Heart left ventricle (tissue), 16 donors: Measurements from ENCODE around the gene SLC7A9. TPM values are rescaled to one million over a fixed set of nuclear protein-coding genes. Genes with fewer than 3 reads are reported as not detected.

Source experiments
- ATAC-seq, 4 donors: fragments of 200-7000 bp; cut with Tn5 transposase; one replicate each; pipeline ENCODE4 v1.9.1; 2020 to 2022; ENCODE audit warnings: moderate library complexity in 4 of 4, mild to moderate bottlenecking in 3 of 4, moderate number of reproducible peaks in 1 of 4
- DNase-seq, 5 donors: peaks; one replicate each; pipeline ENCODE4 v3.0.0-alpha.2; 2020
- H3K27ac ChIP-seq, 12 donors: fragments of 200-600 bp; sonication (generic) in 4 of 12; one replicate each; pipeline versions ENCODE4 v1.5.0 to v1.8.0; 2016 to 2022; ENCODE audit warnings: mild to moderate bottlenecking in 2 of 12
- H3K27me3 ChIP-seq, 9 donors: fragments of 200-600 bp; sonication (generic) in 2 of 9; one replicate each; pipeline versions ENCODE4 v1.5.1 to v1.8.0; 2016 to 2022; ENCODE audit warnings: mild to moderate bottlenecking in 3 of 9
- H3K36me3 ChIP-seq, 9 donors: fragments of 200-600 bp; sonication (generic) in 2 of 9; one replicate each; pipeline versions ENCODE4 v1.5.0 to v1.8.0; 2018 to 2022; ENCODE audit warnings: mild to moderate bottlenecking in 2 of 9
- H3K4me1 ChIP-seq, 12 donors: fragments of 200-600 bp; sonication (generic) in 4 of 12; one replicate each; pipeline versions ENCODE4 v1.5.0 to v1.8.0; 2016 to 2022; ENCODE audit warnings: mild to moderate bottlenecking in 3 of 12
- H3K4me3 ChIP-seq, 12 donors: fragments of 200-600 bp; sonication (generic) in 4 of 12; one replicate each; pipeline versions ENCODE4 v1.5.0 to v1.8.0; 2017 to 2022; ENCODE audit warnings: mild to moderate bottlenecking in 9 of 12, moderate library complexity in 4 of 12
- H3K9me3 ChIP-seq, 12 donors: fragments of 200-600 bp; sonication (generic) in 4 of 12; one replicate each; pipeline versions ENCODE4 v1.5.0 to v1.8.0; 2016 to 2022; ENCODE audit warnings: mild to moderate bottlenecking in 1 of 12
- CTCF ChIP-seq, 12 donors: fragments of 200-600 bp; sonication (generic) in 4 of 12; IDR thresholded peaks; one replicate each; pipeline versions ENCODE4 v1.5.0 to v1.8.0; 2018 to 2022; ENCODE audit warnings: antibody characterized with exemption in 12 of 12, mild to moderate bottlenecking in 5 of 12
- POLR2A ChIP-seq, 2 donors: fragments of 450-650 bp; IDR thresholded peaks; one replicate each; pipeline ENCODE4 v1.6.1; 2017; ENCODE audit warnings: antibody characterized with exemption in 2 of 2, mild to moderate bottlenecking in 2 of 2, moderate library complexity in 2 of 2
- WGBS, 4 donors: extraction: QIAGEN DNeasy Blood & Tissue Kit in 2 of 4; methylation state at CpG; one replicate each; pipeline versions ENCODE4 v1.1.5 to v1.1.7; 2013 to 2018; 5-methylcytosine and 5-hydroxymethylcytosine counted together
- intact Hi-C, 10 donors: fragments of 100-400 bp; cut with DNase I; formaldehyde crosslinking; loops; one replicate each; pipeline versions ENCODE4 v1.11.1 to v1.14.2; 2022
- polyA plus RNA-seq, 2 donors: library from polyadenylated mRNA; stranded (reverse); fragments of 200-250 nt; gene quantifications; one replicate each; pipeline ENCODE4 v1.2.3, GENCODE V29; 2013
- total RNA-seq, 9 donors: library from RNA; depleted of rRNA in 2 of 9; stranded (reverse); fragments of >200 nt in 2 of 9; fragmentation: NEBNext Ultra II Directional in 3 of 9; extraction: Animal tissue kit (Norgen Biotek cat#: 25700) in 3 of 9; gene quantifications; one replicate each; pipeline versions ENCODE4 v1.1.0 to v1.2.4, GENCODE V29; 2016 to 2023
- donor health status: ischemic (EF 13 %, LVEDD 7.1; RV severe dilation, severe dysfunction).
- donor health status: healthy with polysubstance abuse.
- donor health status: DM: no; HTN: yes; CAD: no.
- donor health status: DM: no; HTN: no; CAD: no.
- donor health status: ischemic (EF 25% LVEDD 6.9; RV normal size, moderate dysfunction).
- donor health status: ischemic (EF 25% LVEDD 5.7; RV mildly dilated, moderate dysfunction).
- donor health status: healthy.
- donor health status: DM: yes; HTN: yes; CAD: no.
- donor health status: ischemic (EF 35%, LVEDD 5.7; RV mildly dilated, moderate dysfunction).
- donor health status: nonischemic (EF 11% LVEDD 7.7; RV severe dilation, severe dysfunction).
- donor health status: DM: yes; HTN: yes; CAD: no.
- donor health status: PGD.
- donor health status: ischemic (EF 29% LVEDD 5.4; RV normal size, mild dysfunction).
- donor health status: nonischemic (EF 23%, LVEDD 6.1; RV moderate dilation, normal function).

SLC7A9 gene
- total and polyA plus RNA-seq, 11 donors, result 0.07 TPM; not detected in 10

- no peak for DNase-seq
- no peaks in the 10 kb centered on the region for H3K9me3 ChIP-seq
- peaks cover 3 to 79% (median 49%) of the 10 kb centered on the region in 9 donors for H3K36me3 ChIP-seq
- ATAC-seq, result no peak
- intact Hi-C loops, result no loop called here
- WGBS, 4 donors, result 87 to 97% (median 94%) methylated on average over 11 to 12 of the region's 12 CpGs
- H3K27ac ChIP-seq, result no peak overlapping the region
- no peak overlapping the region for H3K4me3 ChIP-seq
- H3K4me1 ChIP-seq, result no peaks in the 10 kb centered on the region
- no peaks in the 10 kb centered on the region for H3K27me3 ChIP-seq
- TF ChIP-seq POLR2A (IDR thresholded peaks at IDR 0.05) (no peak), CTCF (IDR thresholded peaks at IDR 0.05) (no peak)
Observed at GRCh38 chr19:32914879-32915660, 45.5 kb upstream of the SLC7A9 start.

GRCh38 chr19:32911467-32911866 lies 41.9 kb upstream of the SLC7A9 start:
- Histone ChIP-seq H3K4me3 (no peak overlapping the region), H3K36me3 (peaks cover 0 to 78% (median 51%) of the 10 kb centered on the region in 9 donors), H3K9me3 (peaks cover 0 to 3% (median 0%) of the 10 kb centered on the region in 12 donors), H3K4me1 (no peaks in the 10 kb centered on the region), H3K27ac (no peak overlapping the region), H3K27me3 (no peaks in the 10 kb centered on the region)
- ATAC-seq, result no peak
- no peak for TF ChIP-seq CTCF (IDR thresholded peaks at IDR 0.05)
- TF ChIP-seq POLR2A (IDR thresholded peaks at IDR 0.05), result no peak
- intact Hi-C loops, result no loop called here
- 84 to 96% (median 94%) methylated on average over 4 of the region's 4 CpGs for WGBS, 4 donors
- no peak for DNase-seq

- TF ChIP-seq POLR2A (IDR thresholded peaks at IDR 0.05) (no peak), CTCF (IDR thresholded peaks at IDR 0.05) (no peak)
- ATAC-seq, result no peak
Observed at GRCh38 chr19:32910874-32911273, 41.3 kb upstream of the SLC7A9 start.

GRCh38 chr19:32910094-32910493 lies 40.5 kb upstream of the SLC7A9 start:
- Histone ChIP-seq H3K27me3 (no peaks in the 10 kb centered on the region), H3K4me1 (no peaks in the 10 kb centered on the region), H3K9me3 (peaks cover 0 to 17% (median 5%) of the 10 kb centered on the region in 12 donors), H3K27ac (no peak overlapping the region), H3K36me3 (peaks cover 0 to 74% (median 43%) of the 10 kb centered on the region in 9 donors), H3K4me3 (no peak overlapping the region)
- 95 to 99% (median 96%) methylated on average over 5 of the region's 5 CpGs for WGBS, 4 donors
- intact Hi-C loops, result no loop called here
- ATAC-seq (no peak), DNase-seq (no peak)
- TF ChIP-seq CTCF (IDR thresholded peaks at IDR 0.05) (no peak), POLR2A (IDR thresholded peaks at IDR 0.05) (no peak)

More at GRCh38 chr19:32910874-32911273, 41.3 kb upstream of the SLC7A9 start:
- DNase-seq, result no peak
- Histone ChIP-seq H3K27ac (no peak overlapping the region), H3K4me3 (no peak overlapping the region), H3K27me3 (no peaks in the 10 kb centered on the region), H3K4me1 (no peaks in the 10 kb centered on the region), H3K36me3 (peaks cover 0 to 73% (median 45%) of the 10 kb centered on the region in 9 donors), H3K9me3 (peaks cover 0 to 9% (median under 1%) of the 10 kb centered on the region in 12 donors)
- WGBS, 4 donors, result 85 to 96% (median 95%) methylated on average over 5 of the region's 5 CpGs
- intact Hi-C loops, result no loop called here
